ENCODE results near the gene DNM1. TPM values are rescaled to one million over a fixed set of nuclear protein-coding genes. Genes with fewer than 3 reads are reported as not detected.

The DNM1 gene
- total and polyA plus RNA-seq, 7 donors, result 0.46 to 40.2 (median 9.3) TPM

DNA sequence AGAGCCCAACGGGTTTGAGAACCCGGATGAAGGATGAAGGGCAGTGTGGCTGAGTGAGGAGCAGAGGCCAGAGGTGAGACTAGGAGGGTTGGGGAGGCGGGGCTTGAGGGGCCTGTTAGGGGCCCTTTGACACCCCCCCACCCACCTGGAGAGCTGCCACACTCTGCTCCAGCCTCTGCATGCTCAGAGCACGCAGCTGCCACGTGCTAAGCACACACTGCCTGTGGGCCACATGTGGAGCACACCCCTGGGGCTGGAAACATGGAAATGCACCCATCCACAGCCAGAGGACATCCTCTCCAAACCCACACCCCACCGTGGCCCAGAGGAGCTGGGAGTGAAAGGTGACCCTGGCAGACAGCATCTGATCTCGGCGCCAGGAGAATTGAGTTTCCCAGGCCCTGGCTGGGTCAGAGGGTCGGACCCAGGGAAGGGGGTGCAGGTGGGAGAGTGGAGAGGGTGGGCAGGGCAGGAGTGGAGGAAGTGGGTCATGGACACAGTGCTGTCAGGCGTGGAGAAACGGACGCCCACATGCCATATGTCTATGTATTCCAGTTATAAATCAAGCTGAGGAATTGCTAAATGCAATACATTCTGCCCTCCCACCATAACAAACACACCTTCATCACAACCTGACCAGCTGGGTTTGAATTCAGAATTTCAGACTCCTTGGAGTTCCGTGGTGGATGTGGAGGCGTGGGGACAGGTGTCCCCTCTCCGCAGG, 5.9 kb downstream of the DNM1 start:
- Histone ChIP-seq H3K4me1 (peaks cover 0 to 7% (median 3%) of the 10 kb centered on the region in 4 donors), H3K36me3 (no peaks in the 10 kb centered on the region), H3K9me3 (no peaks in the 10 kb centered on the region), H3K4me3 (no peak overlapping the region), H3K27me3 (peaks cover 5 to 8% (median 8%) of the 10 kb centered on the region in 3 donors), H3K27ac (no peak overlapping the region)
- 75 to 83% methylated on average over 15 of the region's 15 CpGs for whole genome bisulfite sequencing, 2 donors
- DNase-seq, result no peak
- intact Hi-C loops (cut with DNase I), result no loop called here
- TF ChIP-seq POLR2AphosphoS5 (IDR thresholded peaks at IDR 0.05), result no peak
- TF ChIP-seq EP300 (IDR thresholded peaks at IDR 0.05), result no peak
- TF ChIP-seq POLR2A (IDR thresholded peaks at IDR 0.05), result no peak
- TF ChIP-seq, protein P1, sequence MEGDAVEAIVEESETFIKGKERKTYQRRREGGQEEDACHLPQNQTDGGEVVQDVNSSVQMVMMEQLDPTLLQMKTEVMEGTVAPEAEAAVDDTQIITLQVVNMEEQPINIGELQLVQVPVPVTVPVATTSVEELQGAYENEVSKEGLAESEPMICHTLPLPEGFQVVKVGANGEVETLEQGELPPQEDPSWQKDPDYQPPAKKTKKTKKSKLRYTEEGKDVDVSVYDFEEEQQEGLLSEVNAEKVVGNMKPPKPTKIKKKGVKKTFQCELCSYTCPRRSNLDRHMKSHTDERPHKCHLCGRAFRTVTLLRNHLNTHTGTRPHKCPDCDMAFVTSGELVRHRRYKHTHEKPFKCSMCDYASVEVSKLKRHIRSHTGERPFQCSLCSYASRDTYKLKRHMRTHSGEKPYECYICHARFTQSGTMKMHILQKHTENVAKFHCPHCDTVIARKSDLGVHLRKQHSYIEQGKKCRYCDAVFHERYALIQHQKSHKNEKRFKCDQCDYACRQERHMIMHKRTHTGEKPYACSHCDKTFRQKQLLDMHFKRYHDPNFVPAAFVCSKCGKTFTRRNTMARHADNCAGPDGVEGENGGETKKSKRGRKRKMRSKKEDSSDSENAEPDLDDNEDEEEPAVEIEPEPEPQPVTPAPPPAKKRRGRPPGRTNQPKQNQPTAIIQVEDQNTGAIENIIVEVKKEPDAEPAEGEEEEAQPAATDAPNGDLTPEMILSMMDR (IDR thresholded peaks at IDR 0.05), result no peak

DNA sequence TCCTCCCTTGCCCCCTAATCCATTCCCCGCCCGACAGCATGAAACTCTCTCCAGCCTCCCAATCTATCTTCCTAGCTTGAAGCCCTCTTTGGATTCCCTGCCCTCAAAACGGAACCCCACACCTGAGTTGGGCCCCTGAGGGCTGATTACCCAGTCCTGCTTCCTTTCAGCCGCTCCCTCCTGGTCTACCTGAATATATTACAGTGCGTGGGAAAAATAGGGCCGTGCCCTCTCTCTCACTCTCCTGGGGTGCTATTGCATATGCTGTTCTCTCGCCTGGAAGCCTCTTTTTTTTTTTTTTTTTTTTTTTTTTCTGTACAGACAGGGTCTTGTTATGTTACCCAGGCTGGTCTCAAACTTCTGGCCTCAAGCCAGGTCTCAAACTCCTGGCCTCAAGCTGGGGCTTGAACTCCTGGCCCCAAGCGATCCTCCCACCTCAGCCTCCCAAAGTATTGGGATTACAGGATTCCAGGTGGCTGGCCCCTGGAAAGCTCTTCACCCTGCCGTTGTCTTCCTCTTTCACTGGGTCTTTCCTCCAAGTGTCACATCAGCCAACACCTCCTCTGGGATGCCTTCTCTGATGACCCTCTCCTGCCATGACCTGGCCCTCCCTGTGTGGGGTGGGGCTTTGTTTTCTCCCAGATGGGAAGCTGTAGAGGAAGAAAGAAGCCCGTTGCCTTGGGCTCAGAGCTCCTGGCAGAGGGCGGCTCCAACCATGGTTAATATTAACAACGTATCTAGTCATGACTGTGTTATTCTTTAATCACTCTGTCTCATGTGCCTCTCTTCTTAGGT, 8.2 kb downstream of the DNM1 start:
- Histone ChIP-seq H3K4me3 (no peak overlapping the region), H3K27me3 (no peaks in the 10 kb centered on the region), H3K9me3 (no peaks in the 10 kb centered on the region), H3K4me1 (peaks cover 0 to 5% (median 0%) of the 10 kb centered on the region in 4 donors), H3K36me3 (no peaks in the 10 kb centered on the region), H3K27ac (peak overlapping the region in 1 of 4 donors; percentile 5)
- TF ChIP-seq, protein P1 (IDR thresholded peaks at IDR 0.05), result no peak
- TF ChIP-seq POLR2AphosphoS5 (IDR thresholded peaks at IDR 0.05) (no peak), POLR2A (IDR thresholded peaks at IDR 0.05) (no peak), EP300 (IDR thresholded peaks at IDR 0.05) (no peak)
- intact Hi-C loops (cut with DNase I), result no loop called here
- WGBS, 2 donors, result 32 to 65% methylated on average over 12 of the region's 12 CpGs
- DNase-seq, result no peak

DNA sequence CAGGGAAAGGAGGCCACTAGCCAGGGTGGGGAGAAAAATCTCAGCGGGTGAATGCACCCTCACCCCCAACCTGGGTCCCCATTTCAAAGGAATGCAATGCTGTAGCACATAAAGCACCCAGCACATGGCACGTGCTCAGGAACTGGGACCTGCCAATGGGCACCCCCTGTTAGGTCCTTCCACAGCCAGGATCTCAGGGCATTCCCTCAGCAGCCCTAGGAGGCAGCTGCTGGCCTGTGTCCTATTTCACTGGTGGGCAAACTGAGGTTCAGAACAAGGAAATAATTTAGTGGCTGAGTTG, 8.8 kb downstream of the DNM1 start:
- Histone ChIP-seq H3K27ac (no peak overlapping the region), H3K36me3 (no peaks in the 10 kb centered on the region), H3K27me3 (no peaks in the 10 kb centered on the region), H3K9me3 (no peaks in the 10 kb centered on the region), H3K4me3 (no peak overlapping the region), H3K4me1 (peaks cover 0 to 5% (median 0%) of the 10 kb centered on the region in 4 donors)
- WGBS, 2 donors, result 31 to 73% methylated on average over 2 of the region's 2 CpGs
- intact Hi-C loops (cut with DNase I), result no loop called here
- DNase-seq, result no peak
- no peak for TF ChIP-seq POLR2A (IDR thresholded peaks at IDR 0.05)
- TF ChIP-seq, protein P1 (IDR thresholded peaks at IDR 0.05), result no peak
- TF ChIP-seq POLR2AphosphoS5 (IDR thresholded peaks at IDR 0.05), result no peak
- no peak for TF ChIP-seq EP300 (IDR thresholded peaks at IDR 0.05)

DNA sequence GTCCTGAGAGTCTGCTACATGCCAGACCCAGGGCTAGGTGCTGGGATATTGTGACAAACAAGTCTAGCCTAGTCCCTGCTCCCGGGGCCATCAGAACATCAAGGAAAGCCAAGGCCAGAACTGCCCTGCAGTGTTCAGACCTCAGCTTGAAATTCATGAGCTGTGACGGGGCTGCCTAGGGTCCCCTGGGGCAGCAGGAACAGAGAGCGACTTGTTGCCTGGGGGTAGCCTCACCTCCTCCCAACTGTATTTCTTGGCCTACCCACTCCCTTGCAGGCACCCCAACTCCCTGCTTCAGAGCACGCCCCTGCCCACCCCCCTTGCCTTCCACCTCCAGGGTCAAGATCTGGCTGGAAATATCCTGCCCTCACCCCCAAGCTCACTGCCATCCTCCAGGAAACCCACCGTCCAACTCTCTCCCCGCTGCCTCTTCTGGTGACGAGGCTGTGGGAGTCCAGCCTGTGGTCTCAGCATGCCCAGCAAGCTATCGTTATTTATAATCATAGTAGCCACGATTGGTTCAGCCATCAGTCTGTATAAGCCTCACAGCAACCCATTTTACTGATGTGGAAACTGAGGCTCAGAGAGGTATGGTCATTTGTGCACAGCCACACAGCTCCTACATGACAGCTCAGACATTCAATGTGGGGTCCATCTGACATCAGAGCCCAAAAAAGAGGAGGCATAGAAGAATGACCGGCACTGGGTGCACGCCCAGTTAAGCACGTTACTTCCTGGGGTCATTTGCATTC, 10.7 kb downstream of the DNM1 start:
- Histone ChIP-seq H3K36me3 (no peaks in the 10 kb centered on the region), H3K27me3 (no peaks in the 10 kb centered on the region), H3K4me3 (no peak overlapping the region), H3K27ac (peak overlapping the region in 1 of 4 donors; percentile 62), H3K4me1 (peaks cover 0 to 16% (median 4%) of the 10 kb centered on the region in 4 donors), H3K9me3 (no peaks in the 10 kb centered on the region)
- DNase-seq, result no peak
- TF ChIP-seq EP300 (IDR thresholded peaks at IDR 0.05) (no peak), POLR2A (IDR thresholded peaks at IDR 0.05) (no peak), POLR2AphosphoS5 (IDR thresholded peaks at IDR 0.05) (no peak)
- TF ChIP-seq, protein P1 (IDR thresholded peaks at IDR 0.05), result no peak
- WGBS, 2 donors, result 86 to 89% methylated on average over 12 of the region's 12 CpGs
- intact Hi-C loops (cut with DNase I), result no loop called here
